GM12875 (cell line): ENCODE results near the gene WWOX.

ENCODE experiments used
- H3K4me3 ChIP-seq: one replicate; pipeline ENCODE4 v1.5.1; 2011; ENCODE audit warnings: low read depth, low read length, control low read depth
- CTCF ChIP-seq: IDR thresholded peaks from 2 replicates; pipeline ENCODE4 v1.5.1; 2011; ENCODE audit warnings: low read depth, mild to moderate bottlenecking, control low read depth, inconsistent platforms, low read length, moderate library complexity, borderline replicate concordance; ENCODE audit not compliant: insufficient read depth

Gene WWOX

GRCh38 chr16:78377312-78377711, 277.9 kb downstream of the WWOX start:
- no peak overlapping the region for H3K4me3 ChIP-seq
- TF ChIP-seq CTCF, result no peak

GRCh38 chr16:78381060-78381459, 281.6 kb downstream of the WWOX start:
- TF ChIP-seq CTCF, result no peak
- no peak overlapping the region for H3K4me3 ChIP-seq

- no peak overlapping the region for H3K4me3 ChIP-seq
- no peak for TF ChIP-seq CTCF
These were observed 283.7 kb downstream of the WWOX start for GRCh38 chr16:78383118-78383517.

- TF ChIP-seq CTCF, result no peak
- H3K4me3 ChIP-seq, result no peak overlapping the region
These were observed 285.8 kb downstream of the WWOX start for GRCh38 chr16:78385086-78385805.

GRCh38 chr16:78386557-78387324, 287.3 kb downstream of the WWOX start:
- no peak for TF ChIP-seq CTCF
- H3K4me3 ChIP-seq, result no peak overlapping the region

GRCh38 chr16:78389009-78389498, 289.6 kb downstream of the WWOX start:
- no peak for TF ChIP-seq CTCF
- no peak overlapping the region for H3K4me3 ChIP-seq
